Endodermal cell (in vitro differentiated cells): Measurements from ENCODE around the gene EP400. TPM values are rescaled to one million over a fixed set of nuclear protein-coding genes. Genes with fewer than 3 reads are reported as not detected.

ENCODE experiments used
- DNase-seq: peaks from one replicate; pipeline ENCODE4 v3.0.0-alpha.2; 2017
- H3K27ac ChIP-seq: 2 replicates; pipeline ENCODE4 v1.5.1; 2013; ENCODE audit warnings: mild to moderate bottlenecking, low read depth, low read length, moderate library complexity
- H3K27me3 ChIP-seq: 2 replicates; pipeline ENCODE4 v1.6.1; 2013; ENCODE audit warnings: mild to moderate bottlenecking, low read length, moderate library complexity; ENCODE audit not compliant: insufficient read depth, control insufficient read depth, poor library complexity, severe bottlenecking
- H3K36me3 ChIP-seq: 2 replicates; pipeline ENCODE4 v1.7.0; 2013; ENCODE audit warnings: mild to moderate bottlenecking, low read length, moderate library complexity; ENCODE audit not compliant: control insufficient read depth, insufficient read depth
- H3K4me1 ChIP-seq: one replicate; pipeline ENCODE4 v1.7.0; 2013; ENCODE audit warnings: low read length; ENCODE audit not compliant: control insufficient read depth, insufficient read depth
- H3K4me3 ChIP-seq: 2 replicates; pipeline ENCODE4 v1.5.1; 2013; ENCODE audit warnings: mild to moderate bottlenecking, low read length, moderate library complexity
- H3K9ac ChIP-seq: 2 replicates; pipeline ENCODE4 v1.6.1; 2013; ENCODE audit warnings: mild to moderate bottlenecking, low read length, moderate library complexity; ENCODE audit not compliant: poor library complexity, severe bottlenecking; ENCODE audit errors: extremely low read depth
- H3K9me3 ChIP-seq: 2 replicates; pipeline ENCODE4 v1.6.1; 2013; ENCODE audit warnings: mild to moderate bottlenecking, low read length, moderate library complexity; ENCODE audit not compliant: control insufficient read depth
- H3K27ac Mint-ChIP-seq: 2 replicates; pipeline ENCODE4 v1.8.0; 2020; ENCODE audit warnings: mixed read lengths
- H3K27me3 Mint-ChIP-seq: 2 replicates; pipeline ENCODE4 v1.8.0; 2021; ENCODE audit warnings: mild to moderate bottlenecking, mixed read lengths; ENCODE audit not compliant: insufficient read depth
- H3K36me3 Mint-ChIP-seq: 2 replicates; pipeline ENCODE4 v1.8.0; 2020; ENCODE audit warnings: low read depth, mixed read lengths
- H3K4me1 Mint-ChIP-seq: 2 replicates; pipeline ENCODE4 v1.8.0; 2020; ENCODE audit warnings: mixed read lengths
- H3K4me3 Mint-ChIP-seq: 2 replicates; pipeline ENCODE4 v1.8.0; 2020; ENCODE audit warnings: mild to moderate bottlenecking, moderate library complexity, mixed read lengths
- H3K9me3 Mint-ChIP-seq: 2 replicates; pipeline ENCODE4 v1.8.0; 2020; ENCODE audit warnings: mild to moderate bottlenecking, mixed read lengths
- WGBS, 2 experiments: methylation state at CpG; one replicate each; pipeline versions ENCODE4 v1.1.5 to v1.1.7; 2013; ENCODE audit warnings: missing lambda C conversion rate in 2 of 2, mixed read lengths in 1 of 2; ENCODE audit not compliant: insufficient coverage in 1 of 2, insufficient read length in 1 of 2; 5-methylcytosine and 5-hydroxymethylcytosine counted together
- total RNA-seq, 2 donors: library from RNA; stranded (reverse); fragmentation: NEBNext Ultra II Directional in 1 of 2; extraction: Animal tissue kit (Norgen Biotek cat#: 25700) in 1 of 2; gene quantifications; 2 replicates in 1 of 2; 3 replicates in 1 of 2; pipeline ENCODE4 v1.2.1, GENCODE V29; 2021
- TF ChIP-seq, protein P1 (sequence below): fragments of 200-600 bp; sonication (generic); conservative IDR thresholded peaks from 2 replicates; pipeline ENCODE4 v1.5.0; 2021; ENCODE audit warnings: antibody characterized with exemption, mild to moderate bottlenecking

The EP400 gene
- total RNA-seq, 2 donors from 2014 or later, result 64.7 to 78.3 TPM

DNA sequence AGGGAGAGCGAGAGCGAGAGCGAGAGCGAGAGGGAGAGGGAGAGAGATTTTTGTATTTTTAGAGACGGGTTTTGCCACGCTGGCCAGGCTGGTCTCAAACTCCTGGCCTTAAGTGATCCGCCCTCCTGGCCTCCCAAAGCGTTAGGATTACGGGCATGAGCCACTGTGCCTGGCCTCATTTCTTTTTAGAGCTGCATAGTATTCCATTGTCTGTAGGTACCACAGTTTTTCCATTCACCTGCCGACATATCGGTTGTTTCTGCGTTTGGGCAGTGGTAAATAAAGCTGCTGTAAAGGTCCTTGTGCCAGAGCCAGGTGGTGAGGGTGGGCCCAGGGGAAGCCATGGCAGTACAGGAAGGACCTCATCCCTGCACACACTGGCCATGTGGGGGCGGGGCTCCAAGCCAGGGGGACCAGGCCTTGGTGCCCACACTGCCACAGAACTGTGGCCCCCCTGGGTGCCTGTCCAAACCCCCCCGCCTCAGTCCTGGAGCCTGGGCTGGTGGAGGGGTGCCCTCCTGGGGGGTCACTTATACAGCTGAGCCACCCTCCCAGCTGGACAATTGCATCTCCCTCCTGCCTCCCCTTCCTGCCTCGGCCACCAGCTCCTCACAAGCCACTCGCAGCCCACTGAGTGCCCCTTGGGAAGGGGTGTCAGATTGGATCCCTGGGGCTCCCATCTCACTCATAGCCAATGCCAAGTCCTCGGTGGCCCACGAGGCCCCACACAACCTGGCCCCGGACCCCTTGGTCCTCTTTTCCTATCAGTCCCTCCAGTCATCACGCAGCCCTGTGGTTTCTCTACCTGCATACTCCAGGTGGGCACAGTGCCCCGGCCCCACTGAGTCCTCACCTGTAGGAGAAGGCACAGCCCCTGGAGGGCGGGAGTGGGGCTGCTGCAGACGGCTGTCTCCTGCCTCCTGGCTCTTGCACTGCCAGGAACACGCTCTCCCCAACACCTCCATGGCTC is 22.3 kb upstream of the EP400 start:
- TF ChIP-seq, protein P1, sequence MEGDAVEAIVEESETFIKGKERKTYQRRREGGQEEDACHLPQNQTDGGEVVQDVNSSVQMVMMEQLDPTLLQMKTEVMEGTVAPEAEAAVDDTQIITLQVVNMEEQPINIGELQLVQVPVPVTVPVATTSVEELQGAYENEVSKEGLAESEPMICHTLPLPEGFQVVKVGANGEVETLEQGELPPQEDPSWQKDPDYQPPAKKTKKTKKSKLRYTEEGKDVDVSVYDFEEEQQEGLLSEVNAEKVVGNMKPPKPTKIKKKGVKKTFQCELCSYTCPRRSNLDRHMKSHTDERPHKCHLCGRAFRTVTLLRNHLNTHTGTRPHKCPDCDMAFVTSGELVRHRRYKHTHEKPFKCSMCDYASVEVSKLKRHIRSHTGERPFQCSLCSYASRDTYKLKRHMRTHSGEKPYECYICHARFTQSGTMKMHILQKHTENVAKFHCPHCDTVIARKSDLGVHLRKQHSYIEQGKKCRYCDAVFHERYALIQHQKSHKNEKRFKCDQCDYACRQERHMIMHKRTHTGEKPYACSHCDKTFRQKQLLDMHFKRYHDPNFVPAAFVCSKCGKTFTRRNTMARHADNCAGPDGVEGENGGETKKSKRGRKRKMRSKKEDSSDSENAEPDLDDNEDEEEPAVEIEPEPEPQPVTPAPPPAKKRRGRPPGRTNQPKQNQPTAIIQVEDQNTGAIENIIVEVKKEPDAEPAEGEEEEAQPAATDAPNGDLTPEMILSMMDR, result peak; percentile 36
- peaks cover 21% of the 10 kb centered on the region for H3K9me3 Mint-ChIP-seq
- no peaks in the 10 kb centered on the region for H3K9me3 ChIP-seq
- H3K4me3 Mint-ChIP-seq, result peak overlapping the region; percentile 92
- H3K27me3 Mint-ChIP-seq, result peaks cover 2% of the 10 kb centered on the region
- H3K27ac ChIP-seq, result no peak overlapping the region
- H3K4me1 ChIP-seq, result no peaks in the 10 kb centered on the region
- DNase-seq, result peak; percentile 75
- peaks cover 3% of the 10 kb centered on the region for H3K4me1 Mint-ChIP-seq
- H3K27me3 ChIP-seq, result no peaks in the 10 kb centered on the region
- H3K4me3 ChIP-seq, result no peak overlapping the region
- 80 to 81% methylated on average over 13 to 24 of the region's 24 CpGs for WGBS, 2 experiments
- H3K27ac Mint-ChIP-seq, result no peak overlapping the region
- H3K9ac ChIP-seq, result no peak overlapping the region
- peaks cover 15% of the 10 kb centered on the region for H3K36me3 Mint-ChIP-seq
- peaks cover 13% of the 10 kb centered on the region for H3K36me3 ChIP-seq

DNA sequence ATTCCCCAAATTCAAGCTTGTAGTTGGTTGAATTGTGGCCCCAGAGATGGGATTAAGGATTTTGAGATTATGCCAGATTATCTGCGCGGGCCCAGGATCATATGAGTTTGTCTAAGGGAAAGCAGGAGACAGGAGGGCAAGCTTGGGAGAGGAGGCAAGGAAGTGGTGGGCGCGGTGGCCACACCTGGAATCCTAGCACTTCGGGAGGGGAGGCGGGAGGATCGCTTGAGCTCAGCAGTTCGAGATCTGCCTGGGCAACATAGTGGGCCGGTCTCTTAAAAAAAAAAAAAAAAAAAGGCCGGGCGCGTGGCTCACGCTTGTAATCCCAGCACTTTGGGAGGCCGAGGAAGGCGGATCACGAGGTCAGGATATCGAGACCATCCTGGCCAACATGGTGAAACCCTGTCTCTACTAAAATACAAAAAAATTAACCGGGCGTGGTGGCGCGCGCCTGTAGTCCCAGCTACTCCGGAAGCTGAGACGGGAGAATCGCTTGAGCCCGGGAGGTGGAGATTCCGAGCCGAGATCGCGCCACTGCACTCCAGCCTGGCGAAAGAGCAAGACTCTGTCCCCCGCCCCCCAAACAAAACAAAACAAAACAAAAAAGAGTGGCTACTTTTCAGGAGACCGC is 21.5 kb upstream of the EP400 start:
- Mint-ChIP-seq H3K36me3 (peaks cover 18% of the 10 kb centered on the region), H3K4me1 (peaks cover 3% of the 10 kb centered on the region), H3K27ac (no peak overlapping the region), H3K9me3 (peaks cover 21% of the 10 kb centered on the region), H3K4me3 (peak overlapping the region; percentile 92), H3K27me3 (peaks cover 2% of the 10 kb centered on the region)
- no peaks in the 10 kb centered on the region for H3K9me3 ChIP-seq
- TF ChIP-seq, protein P1, result no peak
- peaks cover 21% of the 10 kb centered on the region for H3K36me3 ChIP-seq
- 39 to 41% methylated on average over 15 to 31 of the region's 33 CpGs for WGBS, 2 experiments
- no peak overlapping the region for H3K27ac ChIP-seq
- H3K27me3 ChIP-seq, result no peaks in the 10 kb centered on the region
- H3K4me3 ChIP-seq, result peak overlapping the region; percentile 77
- peak overlapping the region; percentile 49 for H3K9ac ChIP-seq
- DNase-seq, result peak; percentile 72
- no peaks in the 10 kb centered on the region for H3K4me1 ChIP-seq

DNA sequence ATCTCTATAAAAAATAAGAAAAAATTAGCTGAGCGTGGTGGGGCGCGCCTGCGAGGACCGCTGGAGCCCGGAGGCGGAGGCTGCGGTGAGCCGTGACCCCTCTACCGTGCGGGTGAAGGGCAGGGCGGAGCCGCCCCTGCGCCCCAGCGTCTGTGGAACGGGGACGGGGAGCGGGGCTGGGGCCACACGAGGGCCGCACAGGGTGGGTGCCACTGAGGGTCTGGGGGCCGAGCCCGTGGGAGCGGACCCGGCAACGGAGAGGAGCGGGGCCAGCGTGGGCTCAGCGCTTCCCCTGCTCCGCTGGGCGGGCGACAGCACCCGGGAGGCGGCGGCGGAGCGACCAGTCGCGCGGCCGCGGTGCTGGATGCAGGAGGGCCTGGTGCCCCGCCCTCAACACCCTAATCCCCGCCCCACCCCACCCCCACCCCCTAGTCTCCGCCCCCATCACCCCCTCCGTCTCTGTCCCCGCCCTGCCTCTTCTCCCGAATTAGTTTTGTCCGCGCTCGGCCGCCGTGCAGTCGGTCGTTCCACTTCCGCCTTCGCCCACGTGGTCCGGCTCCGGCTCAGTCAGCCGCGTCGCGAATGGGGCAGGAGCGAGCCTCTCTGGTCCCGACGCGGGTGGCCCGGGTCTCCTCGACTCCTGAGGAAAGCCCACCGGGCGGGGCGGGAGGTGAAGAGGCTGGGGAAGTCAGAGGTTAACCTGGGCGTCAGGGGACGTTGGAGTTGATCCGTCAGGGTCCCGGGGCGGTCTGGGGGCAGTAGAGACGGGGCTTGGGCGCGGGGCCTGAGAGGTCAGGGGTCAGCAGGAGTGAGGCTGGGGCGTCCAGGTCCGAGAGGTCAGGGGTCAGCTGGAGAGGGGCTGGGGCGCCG is 20.8 kb upstream of the EP400 start, which contains the start of gene PUS1:
Gene PUS1, plus strand, starts transcription at position 566 of the 870 bp plus-strand sequence. CDS start 447 bp downstream, outside the sequence.
- peak within 1 kb of the TSS; percentile 60 for H3K27ac ChIP-seq
- no peaks in the 10 kb centered on the region for H3K4me1 ChIP-seq
- H3K4me1 Mint-ChIP-seq, result peaks cover 3% of the 10 kb centered on the region
- TF ChIP-seq, protein P1, result no peak
- peaks cover 21% of the 10 kb centered on the region for H3K9me3 Mint-ChIP-seq
- H3K4me3 Mint-ChIP-seq, result peak within 1 kb of the TSS; percentile 92
- DNase-seq, result peak; percentile 100
- 0% methylated on average over 30 to 74 of the region's 84 CpGs for WGBS, 2 experiments
- H3K4me3 ChIP-seq, result peak within 1 kb of the TSS; percentile 77
- H3K27me3 ChIP-seq, result no peaks in the 10 kb centered on the region
- peaks cover 29% of the 10 kb centered on the region for H3K36me3 ChIP-seq
- H3K36me3 Mint-ChIP-seq, result peaks cover 25% of the 10 kb centered on the region
- H3K27ac Mint-ChIP-seq, result peak within 1 kb of the TSS; percentile 93
- no peaks in the 10 kb centered on the region for H3K9me3 ChIP-seq
- peaks cover 2% of the 10 kb centered on the region for H3K27me3 Mint-ChIP-seq
- peak within 1 kb of the TSS; percentile 70 for H3K9ac ChIP-seq
